ENCODE measurements around the gene OXSM. TPM values are rescaled to one million over a fixed set of nuclear protein-coding genes. Genes with fewer than 3 reads are reported as not detected.

OXSM gene
- total and polyA plus RNA-seq, 2 donors (not counting 3 experiments of a cell fraction or from before 2014, with no cell fraction given), result 8.1 to 9.0 TPM

DNA sequence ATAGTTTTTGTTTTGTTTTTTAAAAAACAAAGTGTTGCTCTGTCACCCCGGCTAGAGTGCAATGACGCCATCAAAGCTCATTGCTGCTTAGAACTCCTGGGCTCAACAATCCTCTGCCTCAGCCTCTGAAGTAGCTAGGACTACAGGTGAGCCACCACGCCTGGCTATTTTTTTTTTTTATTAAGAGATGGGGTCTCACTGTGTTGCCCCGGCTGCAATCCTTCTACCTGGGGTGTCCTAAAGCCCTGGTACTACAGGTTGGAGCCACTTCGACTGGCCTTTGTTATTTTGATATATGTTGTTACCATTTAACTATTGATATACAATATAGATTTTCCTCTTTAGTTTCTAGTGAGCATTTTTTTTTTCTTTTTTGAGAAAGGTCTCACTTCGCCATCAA lies 9.3 kb upstream of the OXSM start:
- FAIRE-seq, result no peak
- intact Hi-C loops (cut with micrococcal nuclease) (loop anchor here (5.0 kb wide), 1 partner anchor 348 kb away; no protein-coding TSS in a partner anchor), dilution Hi-C loops (cut with MboI; ENCODE audit: extremely low pct_ligation_motif_present, low sequenced_read_pairs) (no loop called here)

More for the DNA sequence above, 9.3 kb upstream of the OXSM start:
- H3K9me1 ChIP-seq (replicated peaks; ENCODE audit: control insufficient read depth, extremely low read depth, insufficient read depth, low read length), result no peaks in the 10 kb centered on the region
- CTCF ChIA-PET, result interaction anchor here (0.9 kb wide), 1 partner anchor 132 kb away, joined by 3 read pairs; no protein-coding TSS in a partner anchor
- no peak overlapping the region for H3K9ac ChIP-seq (replicated peaks; ENCODE audit: extremely low read depth, insufficient read depth, low read length)
- no peaks in the 10 kb centered on the region for H3K9me3 ChIP-seq (replicated peaks; ENCODE audit: control insufficient read depth, insufficient read depth, low read length)
- no peak overlapping the region for H3K4me2 ChIP-seq (ENCODE audit: insufficient read depth, low read length)
- no peak overlapping the region for H3K4me3 ChIP-seq (replicated peaks in 1 of 3; ENCODE audit: insufficient read depth in 1 of 3, low read depth in 1 of 3, low read length in 3 of 3)
- no peaks in the 10 kb centered on the region for H3K27me3 ChIP-seq (ENCODE audit: control insufficient read depth in 2 of 2, insufficient read depth in 2 of 2, low read length in 2 of 2)
- no peak for DNase-seq (ENCODE audit: low read depth, low spot score)
- BruUV-seq (replicated peaks), result no TSS peak
- no peak overlapping the region for H2AFZ ChIP-seq (ENCODE audit: low read depth, low read length)
- peaks cover 5 to 6% of the 10 kb centered on the region in 2 experiments for H3K36me3 ChIP-seq (ENCODE audit: control insufficient read depth in 2 of 2, extremely low read depth in 1 of 2, insufficient read depth in 2 of 2, low read length in 2 of 2)
- H3K27ac ChIP-seq (ENCODE audit: insufficient read depth, low read depth, low read length), result no peak overlapping the region
- peaks cover 13% of the 10 kb centered on the region for H3K4me1 ChIP-seq (ENCODE audit: control insufficient read depth, extremely low read depth, insufficient read depth, low read length)
- peaks cover 19% of the 10 kb centered on the region for H3K79me2 ChIP-seq (ENCODE audit: control insufficient read depth, insufficient read depth, low read length)
- TF ChIP-seq MYC (IDR thresholded peaks at IDR 0.05; ENCODE audit: low read depth, low read length), result no peak
- TF ChIP-seq, protein P1, sequence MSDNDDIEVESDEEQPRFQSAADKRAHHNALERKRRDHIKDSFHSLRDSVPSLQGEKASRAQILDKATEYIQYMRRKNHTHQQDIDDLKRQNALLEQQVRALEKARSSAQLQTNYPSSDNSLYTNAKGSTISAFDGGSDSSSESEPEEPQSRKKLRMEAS (IDR thresholded peaks at IDR 0.05; ENCODE audit: insufficient read depth, insufficient read length), result no peak
- TF ChIP-seq, protein P2, sequence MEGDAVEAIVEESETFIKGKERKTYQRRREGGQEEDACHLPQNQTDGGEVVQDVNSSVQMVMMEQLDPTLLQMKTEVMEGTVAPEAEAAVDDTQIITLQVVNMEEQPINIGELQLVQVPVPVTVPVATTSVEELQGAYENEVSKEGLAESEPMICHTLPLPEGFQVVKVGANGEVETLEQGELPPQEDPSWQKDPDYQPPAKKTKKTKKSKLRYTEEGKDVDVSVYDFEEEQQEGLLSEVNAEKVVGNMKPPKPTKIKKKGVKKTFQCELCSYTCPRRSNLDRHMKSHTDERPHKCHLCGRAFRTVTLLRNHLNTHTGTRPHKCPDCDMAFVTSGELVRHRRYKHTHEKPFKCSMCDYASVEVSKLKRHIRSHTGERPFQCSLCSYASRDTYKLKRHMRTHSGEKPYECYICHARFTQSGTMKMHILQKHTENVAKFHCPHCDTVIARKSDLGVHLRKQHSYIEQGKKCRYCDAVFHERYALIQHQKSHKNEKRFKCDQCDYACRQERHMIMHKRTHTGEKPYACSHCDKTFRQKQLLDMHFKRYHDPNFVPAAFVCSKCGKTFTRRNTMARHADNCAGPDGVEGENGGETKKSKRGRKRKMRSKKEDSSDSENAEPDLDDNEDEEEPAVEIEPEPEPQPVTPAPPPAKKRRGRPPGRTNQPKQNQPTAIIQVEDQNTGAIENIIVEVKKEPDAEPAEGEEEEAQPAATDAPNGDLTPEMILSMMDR (IDR thresholded peaks at IDR 0.05; ENCODE audit: extremely low read depth in 1 of 2, insufficient read depth in 1 of 2, low read depth in 1 of 2, low read length in 2 of 2), result no peak
- TF ChIP-seq JUN (IDR thresholded peaks at IDR 0.05; ENCODE audit: borderline replicate concordance, insufficient read depth, insufficient read length, low read depth), result no peak
- TF ChIP-seq FOS (IDR thresholded peaks at IDR 0.05; ENCODE audit: borderline replicate concordance, insufficient read depth, low read length), result no peak
- no peak for TF ChIP-seq GATA2 (IDR thresholded peaks at IDR 0.05; ENCODE audit: insufficient read depth, insufficient read length, low read depth, low read length)
- no peak for TF ChIP-seq POLR2AphosphoS5 (IDR thresholded peaks at IDR 0.05; ENCODE audit: insufficient read depth, low read depth, low read length)
- TF ChIP-seq POLR2A (IDR thresholded peaks at IDR 0.05; ENCODE audit: low read depth, low read length), result no peak
- TF ChIP-seq EZH2 (IDR thresholded peaks at IDR 0.05; ENCODE audit: borderline replicate concordance, low read depth, low read length, severe bottlenecking), result no peak
- POLR2A ChIA-PET, result no interaction called here
- H4K20me1 ChIP-seq (replicated peaks; ENCODE audit: control insufficient read depth, extremely low read depth, insufficient read depth, low read length), result no peaks in the 10 kb centered on the region

Data from endothelial cell of umbilical vein (primary cell).